ENCODE data around the gene HECTD1. TPM values are rescaled to one million over a fixed set of nuclear protein-coding genes. Genes with fewer than 3 reads are reported as not detected.
"Not testable (repeated sequence)": the region's sequence is repeated elsewhere in the genome, so short reads cannot be mapped to it uniquely, and the experiment has no call there.

Gene HECTD1
- total RNA-seq, 6 donors from 2014 or later: 118 to 326 (median 164) TPM

DNA sequence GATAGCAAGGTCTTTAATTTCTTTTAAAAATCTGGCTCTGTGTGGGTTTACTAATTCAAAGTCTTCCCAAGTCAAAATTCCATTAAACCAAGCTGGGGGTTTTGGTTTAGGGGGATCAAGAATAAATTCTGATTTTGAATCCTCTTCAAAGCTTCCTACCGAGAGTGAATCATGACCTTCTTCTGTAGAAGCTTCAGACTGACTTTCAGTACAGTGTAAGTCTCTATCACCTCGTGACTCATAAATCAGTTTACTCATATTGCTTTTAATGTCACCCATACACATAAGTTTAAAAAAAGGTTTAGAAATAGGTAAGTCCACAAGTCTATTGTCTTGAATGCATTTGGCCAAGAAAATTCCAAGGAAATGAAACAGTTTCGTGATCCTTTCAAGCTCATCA, 100.8 kb downstream of the HECTD1 start:
- no peak overlapping the region for H3K27ac ChIP-seq
- H3K4me3 ChIP-seq: no peak overlapping the region
- TF ChIP-seq EP300 (IDR thresholded peaks at IDR 0.05) (no peak), POLR2A (IDR thresholded peaks at IDR 0.05) (no peak), POLR2AphosphoS5 (IDR thresholded peaks at IDR 0.05) (no peak)
- TF ChIP-seq, protein P1, sequence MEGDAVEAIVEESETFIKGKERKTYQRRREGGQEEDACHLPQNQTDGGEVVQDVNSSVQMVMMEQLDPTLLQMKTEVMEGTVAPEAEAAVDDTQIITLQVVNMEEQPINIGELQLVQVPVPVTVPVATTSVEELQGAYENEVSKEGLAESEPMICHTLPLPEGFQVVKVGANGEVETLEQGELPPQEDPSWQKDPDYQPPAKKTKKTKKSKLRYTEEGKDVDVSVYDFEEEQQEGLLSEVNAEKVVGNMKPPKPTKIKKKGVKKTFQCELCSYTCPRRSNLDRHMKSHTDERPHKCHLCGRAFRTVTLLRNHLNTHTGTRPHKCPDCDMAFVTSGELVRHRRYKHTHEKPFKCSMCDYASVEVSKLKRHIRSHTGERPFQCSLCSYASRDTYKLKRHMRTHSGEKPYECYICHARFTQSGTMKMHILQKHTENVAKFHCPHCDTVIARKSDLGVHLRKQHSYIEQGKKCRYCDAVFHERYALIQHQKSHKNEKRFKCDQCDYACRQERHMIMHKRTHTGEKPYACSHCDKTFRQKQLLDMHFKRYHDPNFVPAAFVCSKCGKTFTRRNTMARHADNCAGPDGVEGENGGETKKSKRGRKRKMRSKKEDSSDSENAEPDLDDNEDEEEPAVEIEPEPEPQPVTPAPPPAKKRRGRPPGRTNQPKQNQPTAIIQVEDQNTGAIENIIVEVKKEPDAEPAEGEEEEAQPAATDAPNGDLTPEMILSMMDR (IDR thresholded peaks at IDR 0.05): no peak
- no peaks in the 10 kb centered on the region for H3K27me3 ChIP-seq
- peaks cover 61 to 98% (median 94%) of the 10 kb centered on the region in 4 donors for H3K36me3 ChIP-seq
- no peaks in the 10 kb centered on the region for H3K9me3 ChIP-seq
- no peak for DNase-seq
- ATAC-seq (ENCODE audit: low FRiP score in 2 of 2): no peak
- H3K4me1 ChIP-seq: no peaks in the 10 kb centered on the region
- 91 to 96% methylated on average over 3 of the region's 3 CpGs for WGBS, 2 donors

DNA sequence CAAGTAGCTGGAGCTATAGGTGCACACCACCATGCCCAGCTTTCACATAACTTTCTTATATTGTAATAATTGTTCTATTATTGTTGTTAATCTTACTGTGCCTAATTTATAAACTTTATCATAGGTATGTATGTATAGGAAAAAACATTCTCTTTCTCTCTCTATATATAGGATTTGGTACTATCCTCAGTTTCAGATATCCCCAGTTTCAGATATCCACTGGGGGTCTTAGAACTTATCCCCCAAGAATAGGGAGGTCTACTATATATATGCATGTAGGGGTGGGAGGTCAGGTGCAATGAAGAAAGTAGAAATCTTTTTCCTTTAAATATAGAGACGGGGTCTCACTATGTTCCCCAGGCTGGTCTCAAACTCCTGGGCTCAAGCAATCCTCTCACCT, 110.5 kb downstream of the HECTD1 start:
- WGBS, 2 donors: 92 to 94% methylated on average over 1 of the region's 1 CpG
- TF ChIP-seq POLR2AphosphoS5 (IDR thresholded peaks at IDR 0.05) (no peak), EP300 (IDR thresholded peaks at IDR 0.05) (no peak), POLR2A (IDR thresholded peaks at IDR 0.05) (no peak)
- TF ChIP-seq, protein P1 (IDR thresholded peaks at IDR 0.05): no peak
- H3K4me3 ChIP-seq: no peak overlapping the region

DNA sequence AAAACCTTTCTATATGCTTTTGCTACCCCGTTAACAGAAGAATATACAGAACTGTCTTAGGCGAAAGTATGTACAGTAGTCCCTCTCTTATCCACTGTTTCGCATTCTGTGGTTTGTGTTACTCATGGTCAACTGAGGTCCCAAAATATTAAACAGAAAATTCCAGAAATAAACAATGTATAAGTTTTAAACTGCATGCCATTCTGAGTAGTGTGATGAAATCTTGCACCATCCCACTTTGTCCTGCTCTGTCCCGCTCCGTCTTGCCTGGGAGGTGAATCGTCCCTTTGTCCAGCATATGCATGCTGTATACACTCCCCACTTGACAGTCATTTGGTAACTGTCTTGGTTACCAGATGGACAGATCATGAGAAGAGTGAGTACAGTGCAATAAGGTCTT, 111.3 kb downstream of the HECTD1 start:
- H3K4me3 ChIP-seq: no peak overlapping the region
- no peaks in the 10 kb centered on the region for H3K9me3 ChIP-seq
- H3K4me1 ChIP-seq: peaks cover 1 to 6% (median 5%) of the 10 kb centered on the region in 4 donors
- TF ChIP-seq EP300 (IDR thresholded peaks at IDR 0.05) (no peak), POLR2AphosphoS5 (IDR thresholded peaks at IDR 0.05) (no peak), POLR2A (IDR thresholded peaks at IDR 0.05) (no peak)
- TF ChIP-seq, protein P1 (IDR thresholded peaks at IDR 0.05): no peak
- no peak for DNase-seq
- H3K27me3 ChIP-seq: no peaks in the 10 kb centered on the region
- H3K36me3 ChIP-seq: peaks cover 19 to 48% (median 30%) of the 10 kb centered on the region in 4 donors
- no peak overlapping the region for H3K27ac ChIP-seq
- WGBS, 2 donors: 97% methylated on average over 6 of the region's 6 CpGs
- no peak for ATAC-seq (ENCODE audit: low FRiP score in 2 of 2)

More for the DNA sequence above, 110.5 kb downstream of the HECTD1 start:
- H3K27ac ChIP-seq: no peak overlapping the region
- ATAC-seq (ENCODE audit: low FRiP score in 2 of 2) (no peak), DNase-seq (no peak)
- H3K27me3 ChIP-seq: no peaks in the 10 kb centered on the region
- peaks cover 0 to under 1% (median 0%) of the 10 kb centered on the region in 4 donors for H3K4me1 ChIP-seq
- no peaks in the 10 kb centered on the region for H3K9me3 ChIP-seq
- H3K36me3 ChIP-seq: peaks cover 26 to 56% (median 36%) of the 10 kb centered on the region in 4 donors

DNA sequence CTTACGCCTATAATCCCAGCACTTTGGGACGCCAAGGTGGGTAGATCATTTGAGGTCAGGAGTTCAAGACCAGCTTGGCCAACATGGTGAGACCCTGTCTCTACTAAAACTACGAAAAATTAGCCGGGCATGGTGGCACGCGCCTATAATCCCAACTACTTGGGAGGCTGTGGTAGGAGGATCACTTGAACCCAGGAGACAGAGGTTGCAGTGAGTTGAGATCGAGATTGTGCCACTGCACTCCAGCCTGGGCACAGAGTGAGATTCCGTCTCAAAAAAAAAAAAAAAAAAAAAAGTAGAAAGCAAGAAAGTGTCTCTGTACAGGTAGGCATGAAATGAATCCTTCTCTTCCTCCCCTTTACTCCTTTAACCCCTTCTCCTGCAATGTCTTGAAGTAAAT, 111.8 kb downstream of the HECTD1 start:
- not testable (repeated sequence) for H3K9me3 ChIP-seq; ATAC-seq (ENCODE audit: low FRiP score in 2 of 2)

DNA sequence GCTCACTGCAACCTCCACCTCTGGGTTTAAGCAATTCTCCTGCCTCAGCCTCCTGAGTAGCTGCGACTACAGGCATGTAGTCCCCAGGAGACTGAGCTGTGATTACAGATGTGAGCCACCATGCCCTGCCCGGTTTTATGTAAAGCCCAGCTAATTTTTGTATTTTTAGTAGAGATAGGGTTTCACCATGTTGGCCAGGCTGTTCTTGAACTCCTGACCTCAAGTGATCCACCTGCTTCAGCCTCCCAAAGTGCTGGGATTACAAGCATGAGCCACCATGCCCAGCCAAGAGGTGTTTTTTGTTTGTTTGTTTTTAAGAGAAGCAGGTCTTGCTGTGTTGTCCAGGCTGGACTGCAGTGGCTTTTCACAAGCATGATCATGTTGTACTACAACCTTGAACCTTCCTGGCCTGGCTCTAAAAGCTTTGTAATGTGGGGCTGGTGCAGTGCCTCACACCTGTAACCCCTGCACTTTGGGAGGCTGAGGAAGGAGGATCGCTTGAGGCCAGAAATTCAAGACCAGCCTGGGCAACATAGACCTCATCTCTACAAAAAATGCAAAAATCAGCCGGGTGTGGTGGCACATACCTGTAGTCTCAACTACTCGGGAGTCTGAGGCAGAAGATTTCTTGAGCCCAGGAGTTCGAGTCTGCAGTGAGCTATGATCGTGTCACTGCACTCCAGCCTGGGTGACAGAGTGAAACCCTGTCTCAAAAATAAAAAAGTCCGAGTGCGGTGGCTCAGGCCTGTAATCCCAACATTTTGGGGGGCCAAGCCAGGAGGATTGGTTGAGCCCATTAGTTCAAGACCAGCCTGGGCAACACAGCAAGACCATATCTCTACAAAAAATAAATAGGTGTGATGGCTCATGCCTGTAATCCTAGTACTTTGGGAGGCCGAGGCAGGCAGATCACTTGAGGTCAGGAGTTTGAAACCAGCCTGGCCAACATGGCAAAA, 113.4 kb downstream of the HECTD1 start:
- not testable (repeated sequence) for H3K27me3 ChIP-seq; ATAC-seq (ENCODE audit: low FRiP score in 2 of 2); H3K27ac ChIP-seq; H3K4me3 ChIP-seq; H3K9me3 ChIP-seq; DNase-seq
- 95% methylated on average over 10 of the region's 10 CpGs for WGBS, 2 donors
- H3K36me3 ChIP-seq: peaks cover 0 to 28% (median 18%) of the 10 kb centered on the region in 4 donors
- H3K4me1 ChIP-seq: peaks cover 9 to 18% (median 12%) of the 10 kb centered on the region in 4 donors

More for the DNA sequence above, 111.8 kb downstream of the HECTD1 start:
- not testable (repeated sequence) for H3K4me3 ChIP-seq, H3K27me3 ChIP-seq, DNase-seq, H3K27ac ChIP-seq
- H3K4me1 ChIP-seq: peaks cover 6 to 10% (median 9%) of the 10 kb centered on the region in 4 donors
- 97 to 100% methylated on average over 8 of the region's 8 CpGs for WGBS, 2 donors
- H3K36me3 ChIP-seq: peaks cover 15 to 43% (median 25%) of the 10 kb centered on the region in 4 donors

All from upper lobe of left lung (tissue), 6 donors.